HL-60 (cell line): Measurements from ENCODE around the gene FBXO47.

Experiments
- DNase-seq, 2 experiments: peaks; one replicate each; pipeline ENCODE4 v3.0.0-alpha.2; 2010 to 2020; ENCODE audit warnings: low read depth in 1 of 2, low spot score in 1 of 2
- H3K27ac ChIP-seq: fragments of 250-450 bp; sonication (Bioruptor Pico); replicated peaks from 2 replicates; pipeline ENCODE4 v1.5.1; 2020; ENCODE audit warnings: mild to moderate bottlenecking, moderate library complexity
- H3K27me3 ChIP-seq: fragments of 250-450 bp; sonication (Bioruptor Pico); 2 replicates; pipeline ENCODE4 v1.5.1; 2021; ENCODE audit warnings: mild to moderate bottlenecking, moderate library complexity; ENCODE audit not compliant: insufficient read depth, poor library complexity, severe bottlenecking
- H3K4me3 ChIP-seq: replicated peaks from 2 replicates; pipeline ENCODE4 v1.5.1; 2011; ENCODE audit warnings: mild to moderate bottlenecking, control low read depth, low read length; ENCODE audit not compliant: insufficient read depth
- CTCF ChIP-seq: IDR thresholded peaks from one replicate; pipeline ENCODE4 v1.5.1; 2011; ENCODE audit warnings: low read length, control low read depth, inconsistent platforms; ENCODE audit not compliant: insufficient read depth
- GABPA ChIP-seq: IDR thresholded peaks from 2 replicates; pipeline ENCODE4 v1.6.1; 2012; ENCODE audit warnings: low read depth
- POLR2AphosphoS5 ChIP-seq: IDR thresholded peaks from 2 replicates; pipeline ENCODE4 v1.6.1; 2012; ENCODE audit warnings: low read depth
- REST ChIP-seq: IDR thresholded peaks from 2 replicates; pipeline ENCODE4 v1.6.1; 2012; ENCODE audit warnings: low read depth; ENCODE audit not compliant: insufficient replicate concordance
- SPI1 ChIP-seq: IDR thresholded peaks from 2 replicates; pipeline ENCODE4 v1.6.1; 2012; ENCODE audit warnings: low read depth, mild to moderate bottlenecking, borderline replicate concordance

FBXO47 gene

GRCh38 chr17:38969281-38969680, 2.1 kb upstream of the FBXO47 start:
- no peak overlapping the region for H3K4me3 ChIP-seq
- DNase-seq = no peak
- no peaks in the 10 kb centered on the region for H3K27me3 ChIP-seq
- H3K27ac ChIP-seq = no peak overlapping the region
- TF ChIP-seq GABPA (no peak), POLR2AphosphoS5 (no peak), CTCF (no peak), SPI1 (no peak), REST (no peak)

GRCh38 chr17:38961413-38961812, 5.8 kb downstream of the FBXO47 start:
- H3K4me3 ChIP-seq = no peak overlapping the region
- H3K27me3 ChIP-seq = no peaks in the 10 kb centered on the region
- H3K27ac ChIP-seq = no peak overlapping the region
- DNase-seq = no peak
- TF ChIP-seq POLR2AphosphoS5 (no peak), GABPA (no peak), REST (no peak), SPI1 (no peak), CTCF (no peak)

- Histone ChIP-seq H3K27ac (no peak overlapping the region), H3K27me3 (no peaks in the 10 kb centered on the region), H3K4me3 (no peak overlapping the region)
- TF ChIP-seq GABPA = no peak
- TF ChIP-seq CTCF = no peak
- no peak for TF ChIP-seq REST
- TF ChIP-seq SPI1 = no peak
- TF ChIP-seq POLR2AphosphoS5 = no peak
- DNase-seq = no peak
These were observed 6.8 kb downstream of the FBXO47 start for GRCh38 chr17:38960402-38960801.
